Activated naive CD4-positive, alpha-beta T cell treated with anti-CD3 and anti-CD28 coated beads, Interleukin-2, amount 50 U/mL, for 24 hours (primary cell): ENCODE measurements around the gene CLEC4C.
"Not testable (repeated sequence)": the region's sequence is repeated elsewhere in the genome, so short reads cannot be mapped to it uniquely, and the experiment has no call there.

Experiments used
- H3K27ac Mint-ChIP-seq: one replicate; pipeline ENCODE4 v1.8.0; 2021; ENCODE audit warnings: mild to moderate bottlenecking, mixed read lengths
- H3K27me3 Mint-ChIP-seq: one replicate; pipeline ENCODE4 v1.8.0; 2021; ENCODE audit warnings: mixed read lengths
- H3K36me3 Mint-ChIP-seq: one replicate; pipeline ENCODE4 v1.8.0; 2021; ENCODE audit warnings: mixed read lengths
- H3K4me1 Mint-ChIP-seq: one replicate; pipeline ENCODE4 v1.8.0; 2021; ENCODE audit warnings: mixed read lengths
- H3K4me3 Mint-ChIP-seq: one replicate; pipeline ENCODE4 v1.8.0; 2021; ENCODE audit warnings: mild to moderate bottlenecking, mixed read lengths
- H3K9me3 Mint-ChIP-seq: one replicate; pipeline ENCODE4 v1.8.0; 2021; ENCODE audit warnings: mixed read lengths

Gene CLEC4C

DNA sequence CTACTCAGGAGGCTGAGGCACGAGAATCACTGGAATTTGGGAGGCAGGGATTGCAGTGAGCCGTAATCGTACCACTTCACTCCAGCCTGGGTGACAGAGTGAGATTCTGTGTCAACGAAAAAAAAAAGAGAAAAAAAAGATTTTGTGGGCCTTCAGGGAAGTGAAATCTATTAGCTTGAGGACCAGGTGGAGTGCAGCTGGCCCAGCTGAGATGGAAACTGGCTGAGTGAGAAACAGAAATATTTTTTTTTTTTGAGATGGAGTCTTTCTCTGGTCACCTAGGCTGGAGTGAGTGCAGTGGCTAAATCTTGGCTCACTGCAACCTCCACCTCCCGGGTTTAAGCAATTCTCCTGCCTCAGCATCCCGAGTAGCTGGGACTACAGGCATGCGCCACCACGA lies 2.3 kb upstream of the CLEC4C start:
- Mint-ChIP-seq H3K4me3 (no peak overlapping the region), H3K36me3 (no peaks in the 10 kb centered on the region), H3K4me1 (no peaks in the 10 kb centered on the region), H3K9me3 (no peaks in the 10 kb centered on the region), H3K27me3 (no peaks in the 10 kb centered on the region), H3K27ac (no peak overlapping the region)

GRCh38 chr12:7748852-7749251 lies 1.7 kb upstream of the CLEC4C start:
- Mint-ChIP-seq H3K27me3 (no peaks in the 10 kb centered on the region), H3K9me3 (no peaks in the 10 kb centered on the region), H3K4me3 (no peak overlapping the region), H3K27ac (no peak overlapping the region), H3K36me3 (no peaks in the 10 kb centered on the region), H3K4me1 (no peaks in the 10 kb centered on the region)

DNA sequence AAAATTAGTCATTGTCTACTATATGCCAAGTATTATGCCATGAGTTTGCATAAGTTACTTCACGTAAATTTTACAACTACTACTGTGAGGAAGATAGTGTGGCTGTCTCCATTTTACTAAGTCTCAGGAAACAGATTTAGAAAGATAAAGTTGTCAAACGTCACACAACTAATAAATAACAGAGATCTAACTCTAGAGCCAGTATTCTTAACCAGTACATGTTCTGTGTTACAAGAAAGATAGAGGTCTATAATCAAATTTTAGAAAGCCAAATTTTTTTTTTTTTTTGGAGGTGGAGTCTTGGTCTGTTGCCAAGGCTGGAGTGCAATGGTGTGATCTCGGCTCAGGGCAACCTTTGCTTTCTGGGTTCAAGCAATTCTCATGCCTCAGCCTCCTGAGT lies 14.2 kb downstream of the CLEC4C start:
- Mint-ChIP-seq H3K36me3 (no peaks in the 10 kb centered on the region), H3K27ac (no peak overlapping the region), H3K9me3 (no peaks in the 10 kb centered on the region), H3K4me1 (no peaks in the 10 kb centered on the region), H3K4me3 (no peak overlapping the region), H3K27me3 (no peaks in the 10 kb centered on the region)

DNA sequence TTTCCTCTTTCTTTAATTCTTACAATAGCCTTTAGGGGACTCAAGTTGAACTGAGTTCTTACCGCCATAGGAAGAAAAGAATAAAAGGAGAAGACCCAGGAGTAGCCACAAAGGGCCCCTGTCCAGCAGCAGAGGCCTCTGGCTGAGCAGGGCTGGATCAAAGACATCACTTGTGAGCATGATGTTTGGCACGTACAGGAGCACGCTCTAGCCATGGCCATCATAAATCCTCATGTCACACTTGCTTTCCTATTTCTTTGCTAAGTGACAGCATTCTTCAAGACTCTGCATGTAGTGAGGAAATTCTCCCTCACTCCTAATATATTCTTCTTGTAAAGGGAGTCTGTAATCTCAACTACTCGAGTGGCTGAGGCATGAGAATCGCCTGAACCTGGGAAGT lies 15.7 kb downstream of the CLEC4C start:
- no peaks in the 10 kb centered on the region for H3K4me1 Mint-ChIP-seq
- no peaks in the 10 kb centered on the region for H3K9me3 Mint-ChIP-seq
- no peaks in the 10 kb centered on the region for H3K27me3 Mint-ChIP-seq
- H3K36me3 Mint-ChIP-seq: no peaks in the 10 kb centered on the region
- H3K27ac Mint-ChIP-seq: no peak overlapping the region
- H3K4me3 Mint-ChIP-seq: no peak overlapping the region

- H3K4me1 Mint-ChIP-seq, H3K36me3 Mint-ChIP-seq, H3K27me3 Mint-ChIP-seq, H3K27ac Mint-ChIP-seq, H3K9me3 Mint-ChIP-seq, H3K4me3 Mint-ChIP-seq: not testable (repeated sequence)
Observed at GRCh38 chr12:7730984-7731383, 16.2 kb downstream of the CLEC4C start.

GRCh38 chr12:7729746-7730145 lies 17.4 kb downstream of the CLEC4C start:
- Mint-ChIP-seq H3K9me3 (no peaks in the 10 kb centered on the region), H3K27me3 (peaks cover 2% of the 10 kb centered on the region), H3K4me1 (no peaks in the 10 kb centered on the region), H3K4me3 (no peak overlapping the region), H3K27ac (no peak overlapping the region), H3K36me3 (no peaks in the 10 kb centered on the region)

- no peaks in the 10 kb centered on the region for H3K4me1 Mint-ChIP-seq
- peaks cover 2% of the 10 kb centered on the region for H3K27me3 Mint-ChIP-seq
- H3K36me3 Mint-ChIP-seq: no peaks in the 10 kb centered on the region
- H3K4me3 Mint-ChIP-seq: no peak overlapping the region
- H3K9me3 Mint-ChIP-seq: no peaks in the 10 kb centered on the region
- no peak overlapping the region for H3K27ac Mint-ChIP-seq
Observed at GRCh38 chr12:7723926-7724325, 23.2 kb downstream of the CLEC4C start.

DNA sequence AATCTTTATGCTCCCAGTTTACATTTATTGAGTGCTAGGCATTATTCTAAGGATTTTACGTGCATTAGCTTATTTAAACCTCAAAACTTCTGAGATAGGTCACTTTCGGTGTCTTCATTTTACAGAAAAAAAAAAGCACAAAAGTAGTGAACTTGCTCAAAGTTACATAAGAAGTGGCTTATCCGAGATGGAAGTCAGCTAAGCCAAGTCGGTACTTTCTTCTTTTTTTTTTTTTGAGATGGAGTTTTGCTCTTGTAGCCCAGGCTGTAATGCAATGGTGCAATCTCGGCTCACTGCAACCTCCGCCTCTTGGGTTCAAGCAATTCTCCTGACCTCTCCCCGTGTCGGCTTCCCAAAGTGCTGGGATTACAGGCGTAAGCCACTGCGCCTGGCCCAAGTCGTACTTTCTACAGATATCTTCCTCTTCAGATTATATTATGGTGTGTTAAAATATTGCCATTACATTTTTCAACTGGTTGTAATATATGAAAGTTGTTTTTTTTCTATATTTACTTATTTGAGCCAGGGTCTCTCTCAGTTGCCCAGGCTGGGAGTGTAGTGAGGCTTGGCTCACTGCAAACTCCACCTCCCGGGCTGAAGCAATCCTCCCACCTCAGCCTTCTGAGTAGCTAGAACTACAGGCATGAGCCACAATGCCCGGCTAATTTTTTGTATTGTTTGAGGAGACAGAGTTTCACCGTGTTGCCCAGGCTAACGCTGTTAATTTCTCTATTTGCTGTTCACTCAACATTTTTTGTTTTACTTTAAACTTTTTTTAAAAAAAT lies 27.0 kb downstream of the CLEC4C start:
- Mint-ChIP-seq H3K36me3 (no peaks in the 10 kb centered on the region), H3K27ac (no peak overlapping the region), H3K4me1 (no peaks in the 10 kb centered on the region), H3K4me3 (no peak overlapping the region), H3K27me3 (peaks cover 3% of the 10 kb centered on the region), H3K9me3 (no peaks in the 10 kb centered on the region)

DNA sequence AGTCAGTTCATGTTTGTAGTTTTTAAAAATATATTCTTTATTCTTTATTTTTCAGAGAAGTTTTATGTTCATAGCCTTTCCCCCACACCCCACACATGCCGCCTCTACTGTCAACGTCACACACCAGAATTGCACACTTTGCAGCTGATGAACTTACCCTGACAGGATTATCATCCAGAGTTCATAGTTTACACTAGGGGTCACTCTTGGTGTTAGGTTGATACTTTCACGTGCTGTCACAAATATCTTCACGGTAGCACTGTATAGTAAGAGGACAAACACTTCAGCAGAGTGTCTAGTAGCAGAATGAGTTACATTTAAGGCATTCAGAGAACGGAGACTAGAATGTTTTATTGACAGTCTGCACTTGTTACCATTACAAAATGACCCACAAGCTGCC lies 30.8 kb downstream of the CLEC4C start:
- peaks cover 4% of the 10 kb centered on the region for H3K27me3 Mint-ChIP-seq
- no peak overlapping the region for H3K27ac Mint-ChIP-seq
- H3K9me3 Mint-ChIP-seq: no peaks in the 10 kb centered on the region
- no peaks in the 10 kb centered on the region for H3K36me3 Mint-ChIP-seq
- H3K4me1 Mint-ChIP-seq: no peaks in the 10 kb centered on the region
- H3K4me3 Mint-ChIP-seq: no peak overlapping the region

GRCh38 chr12:7712841-7713442 lies 34.2 kb downstream of the CLEC4C start:
- Mint-ChIP-seq H3K27me3 (peaks cover 4% of the 10 kb centered on the region), H3K36me3 (no peaks in the 10 kb centered on the region), H3K27ac (no peak overlapping the region), H3K9me3 (no peaks in the 10 kb centered on the region), H3K4me1 (no peaks in the 10 kb centered on the region), H3K4me3 (no peak overlapping the region)

- Mint-ChIP-seq H3K4me1 (no peaks in the 10 kb centered on the region), H3K27me3 (peaks cover 4% of the 10 kb centered on the region), H3K27ac (no peak within 1 kb of the TSS), H3K36me3 (no peaks in the 10 kb centered on the region), H3K9me3 (no peaks in the 10 kb centered on the region), H3K4me3 (no peak within 1 kb of the TSS)
Observed at GRCh38 chr12:7711133-7711532, 36.0 kb downstream of the CLEC4C start, which contains the start of gene DPPA3. TSS of gene DPPA3 (plus strand) at chr12:7711433. CDS start at chr12:7711571, 138 bp downstream.

DNA sequence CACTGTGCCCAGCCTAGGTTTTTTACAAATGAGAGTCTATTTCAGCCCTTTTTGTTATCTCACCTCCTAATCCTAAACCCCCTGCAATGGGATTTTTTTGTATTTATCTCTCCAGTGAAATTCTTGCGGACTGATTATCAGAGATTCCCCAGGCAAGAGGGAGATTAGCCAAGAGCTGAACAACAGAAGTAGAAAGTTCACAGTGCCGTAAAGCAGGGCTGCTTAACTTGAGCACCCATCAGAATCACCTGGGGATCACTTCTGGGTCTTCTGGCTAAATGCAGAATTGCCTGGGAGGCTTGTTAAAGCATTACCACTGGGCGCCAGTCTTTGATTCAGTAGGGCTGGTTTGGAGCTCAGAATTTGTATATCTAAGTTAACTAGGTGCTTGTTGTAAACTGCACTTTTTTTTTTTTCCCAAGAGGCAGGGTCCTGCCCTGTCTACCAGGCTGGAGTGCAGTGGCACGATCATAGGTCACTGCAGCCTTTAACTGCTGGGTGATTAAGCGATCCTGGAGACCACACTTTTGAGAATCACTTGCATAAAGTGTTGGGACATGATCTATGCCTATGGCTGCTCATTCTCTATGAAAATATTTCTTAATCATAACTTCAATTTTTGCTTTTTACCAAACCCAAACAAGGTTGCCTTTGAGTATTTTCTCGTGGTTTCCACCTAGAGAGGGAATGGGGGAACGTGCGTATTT lies 37.1 kb downstream of the CLEC4C start:
- Mint-ChIP-seq H3K27me3 (peaks cover 2% of the 10 kb centered on the region), H3K4me3 (no peak overlapping the region), H3K9me3 (no peaks in the 10 kb centered on the region), H3K4me1 (no peaks in the 10 kb centered on the region), H3K36me3 (no peaks in the 10 kb centered on the region), H3K27ac (no peak overlapping the region)

- H3K36me3 Mint-ChIP-seq: no peaks in the 10 kb centered on the region
- no peaks in the 10 kb centered on the region for H3K4me1 Mint-ChIP-seq
- H3K9me3 Mint-ChIP-seq: no peaks in the 10 kb centered on the region
- H3K27ac Mint-ChIP-seq: no peak overlapping the region
- H3K27me3 Mint-ChIP-seq: no peaks in the 10 kb centered on the region
- H3K4me3 Mint-ChIP-seq: no peak overlapping the region
Observed at GRCh38 chr12:7705846-7706245, 41.3 kb downstream of the CLEC4C start.

- no peaks in the 10 kb centered on the region for H3K9me3 Mint-ChIP-seq
- no peak within 1 kb of the TSS for H3K27ac Mint-ChIP-seq
- H3K4me3 Mint-ChIP-seq: no peak within 1 kb of the TSS
- no peaks in the 10 kb centered on the region for H3K27me3 Mint-ChIP-seq
- peaks cover 11% of the 10 kb centered on the region for H3K4me1 Mint-ChIP-seq
- H3K36me3 Mint-ChIP-seq: no peaks in the 10 kb centered on the region
Observed at GRCh38 chr12:7695566-7696197, 51.5 kb downstream of the CLEC4C start, which contains the start of gene GDF3. TSS of gene GDF3 (minus strand) at chr12:7695775. CDS start at chr12:7695728, 47 bp downstream.

- no peaks in the 10 kb centered on the region for H3K9me3 Mint-ChIP-seq
- no peak overlapping the region for H3K4me3 Mint-ChIP-seq
- peaks cover 11% of the 10 kb centered on the region for H3K4me1 Mint-ChIP-seq
- H3K27me3 Mint-ChIP-seq: no peaks in the 10 kb centered on the region
- no peak overlapping the region for H3K27ac Mint-ChIP-seq
- H3K36me3 Mint-ChIP-seq: no peaks in the 10 kb centered on the region
Observed at GRCh38 chr12:7695237-7695560, 52.0 kb downstream of the CLEC4C start.
